AG04449 (cell line): ENCODE measurements around the gene KIF13A.
"Not testable (repeated sequence)": the region's sequence is repeated elsewhere in the genome, so short reads cannot be mapped to it uniquely, and the experiment has no call there.

Experiments used
- CTCF ChIA-PET: fragments of 350-600 bp; formaldehyde crosslinking; extraction: SDS; loops from one replicate; lab custom pipeline; 2021; ENCODE audit warnings: antibody characterized with exemption; lab: Yijun Ruan, JAX
- POLR2A ChIA-PET: fragments of 400-600, 350-600 bp; formaldehyde crosslinking; extraction: SDS; loops from one replicate; lab custom pipeline; 2020; ENCODE audit warnings: antibody characterized with exemption, inconsistent platforms; lab: Yijun Ruan, JAX
- DNase-seq: peaks from one replicate; pipeline ENCODE4 v3.0.0-alpha.2; 2010; ENCODE audit warnings: low read depth, low spot score
- H3K4me3 ChIP-seq: 2 replicates; pipeline ENCODE4 v1.5.1; 2011; ENCODE audit warnings: low read depth, mild to moderate bottlenecking, control low read depth, low read length
- TF ChIP-seq, protein P1 (sequence below): IDR thresholded peaks from one replicate; pipeline ENCODE4 v1.5.1; 2011; ENCODE audit warnings: mild to moderate bottlenecking, moderate library complexity, low read length, control low read depth, inconsistent platforms; ENCODE audit not compliant: insufficient read depth; ENCODE audit errors: missing control alignments

KIF13A gene

DNA sequence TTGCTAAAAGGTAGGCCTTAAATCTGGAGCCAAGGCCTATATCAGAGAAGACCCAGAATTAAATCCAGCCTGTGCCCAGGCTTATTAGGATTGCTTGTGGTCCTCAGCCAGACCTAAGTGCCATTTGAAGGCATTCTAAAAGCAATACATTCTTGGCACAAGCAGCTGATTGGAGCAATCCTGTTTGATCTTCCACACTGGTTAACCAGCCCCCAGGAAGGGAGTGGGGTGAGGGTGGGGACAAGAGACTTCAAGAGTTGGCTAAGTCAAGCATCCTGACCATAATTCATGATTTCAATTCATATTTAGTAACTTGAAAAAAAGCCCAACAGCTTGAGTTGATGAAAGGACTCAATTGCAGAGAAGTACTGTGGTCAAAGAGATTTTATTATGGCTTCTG is 128.9 kb downstream of the KIF13A start:
- ChIA-PET CTCF (no interaction called here), POLR2A (no interaction called here)
- H3K4me3 ChIP-seq: no peak overlapping the region
- TF ChIP-seq, protein P1, sequence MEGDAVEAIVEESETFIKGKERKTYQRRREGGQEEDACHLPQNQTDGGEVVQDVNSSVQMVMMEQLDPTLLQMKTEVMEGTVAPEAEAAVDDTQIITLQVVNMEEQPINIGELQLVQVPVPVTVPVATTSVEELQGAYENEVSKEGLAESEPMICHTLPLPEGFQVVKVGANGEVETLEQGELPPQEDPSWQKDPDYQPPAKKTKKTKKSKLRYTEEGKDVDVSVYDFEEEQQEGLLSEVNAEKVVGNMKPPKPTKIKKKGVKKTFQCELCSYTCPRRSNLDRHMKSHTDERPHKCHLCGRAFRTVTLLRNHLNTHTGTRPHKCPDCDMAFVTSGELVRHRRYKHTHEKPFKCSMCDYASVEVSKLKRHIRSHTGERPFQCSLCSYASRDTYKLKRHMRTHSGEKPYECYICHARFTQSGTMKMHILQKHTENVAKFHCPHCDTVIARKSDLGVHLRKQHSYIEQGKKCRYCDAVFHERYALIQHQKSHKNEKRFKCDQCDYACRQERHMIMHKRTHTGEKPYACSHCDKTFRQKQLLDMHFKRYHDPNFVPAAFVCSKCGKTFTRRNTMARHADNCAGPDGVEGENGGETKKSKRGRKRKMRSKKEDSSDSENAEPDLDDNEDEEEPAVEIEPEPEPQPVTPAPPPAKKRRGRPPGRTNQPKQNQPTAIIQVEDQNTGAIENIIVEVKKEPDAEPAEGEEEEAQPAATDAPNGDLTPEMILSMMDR: no peak
- no peak for DNase-seq

DNA sequence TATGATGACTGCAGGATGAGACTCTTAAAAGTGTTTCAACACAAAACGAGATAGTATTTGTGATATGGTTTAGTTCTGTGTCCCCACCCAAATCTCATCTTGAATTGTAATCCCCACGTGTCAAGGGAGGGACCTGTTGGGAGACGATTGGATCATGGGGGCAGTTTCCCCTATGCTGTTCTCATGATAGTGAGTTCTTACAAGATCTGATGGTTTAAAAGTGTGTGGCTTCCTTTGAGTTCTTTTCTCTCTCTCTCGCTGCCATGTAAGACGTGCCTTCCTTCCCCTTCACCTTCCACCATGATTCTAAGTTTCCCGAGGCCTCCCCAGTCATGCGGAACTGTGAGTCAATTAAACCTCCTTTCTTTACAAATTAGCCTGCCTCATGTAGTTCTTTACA is 130.2 kb downstream of the KIF13A start:
- POLR2A ChIA-PET, DNase-seq, H3K4me3 ChIP-seq, CTCF ChIA-PET: not testable (repeated sequence)

DNA sequence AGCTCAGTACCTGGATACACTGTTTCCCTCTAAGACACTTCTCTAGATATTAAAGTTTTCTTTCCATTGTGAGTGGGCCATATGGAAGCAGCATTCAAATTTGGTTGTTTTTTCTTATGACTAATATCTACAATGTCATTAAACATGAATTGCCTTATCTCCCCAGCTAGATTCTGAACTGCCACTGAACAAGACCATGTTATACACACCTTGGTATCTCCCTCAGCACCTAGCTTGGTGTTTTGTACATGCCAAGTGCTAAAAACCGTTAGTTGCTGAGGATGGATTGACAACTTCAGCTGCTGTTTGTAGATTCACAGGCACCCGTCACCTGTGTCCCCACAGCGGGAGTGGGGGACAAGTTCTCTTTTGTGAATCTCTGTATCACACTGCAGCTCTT is 131.1 kb downstream of the KIF13A start:
- DNase-seq: no peak
- ChIA-PET POLR2A (interaction anchor here (0.5 kb wide), 1 partner anchor 10 kb away, joined by 3 read pairs; no protein-coding TSS in a partner anchor), CTCF (no interaction called here)
- H3K4me3 ChIP-seq: no peak overlapping the region
- TF ChIP-seq, protein P1: no peak

DNA sequence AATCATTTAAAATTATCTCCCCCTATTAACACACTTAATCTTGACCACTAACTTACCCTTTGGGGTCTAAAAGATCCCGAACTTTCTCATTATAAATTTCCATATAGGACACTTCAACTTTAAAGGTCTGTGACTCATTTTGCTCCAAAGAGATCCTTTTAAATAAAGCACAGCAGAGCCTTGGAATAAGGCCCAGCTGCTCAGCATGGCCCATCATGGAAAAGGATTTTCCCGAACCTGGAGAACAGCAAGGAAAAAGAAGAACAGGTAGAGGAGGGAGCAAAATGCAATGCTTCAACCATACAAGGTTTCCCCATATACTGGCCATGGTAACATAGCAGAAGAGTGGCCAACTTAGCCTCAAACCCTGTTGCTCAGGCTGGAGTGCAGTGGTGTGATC is 132.1 kb downstream of the KIF13A start:
- TF ChIP-seq, protein P1: no peak
- ChIA-PET POLR2A (no interaction called here), CTCF (no interaction called here)
- no peak overlapping the region for H3K4me3 ChIP-seq
- no peak for DNase-seq

DNA sequence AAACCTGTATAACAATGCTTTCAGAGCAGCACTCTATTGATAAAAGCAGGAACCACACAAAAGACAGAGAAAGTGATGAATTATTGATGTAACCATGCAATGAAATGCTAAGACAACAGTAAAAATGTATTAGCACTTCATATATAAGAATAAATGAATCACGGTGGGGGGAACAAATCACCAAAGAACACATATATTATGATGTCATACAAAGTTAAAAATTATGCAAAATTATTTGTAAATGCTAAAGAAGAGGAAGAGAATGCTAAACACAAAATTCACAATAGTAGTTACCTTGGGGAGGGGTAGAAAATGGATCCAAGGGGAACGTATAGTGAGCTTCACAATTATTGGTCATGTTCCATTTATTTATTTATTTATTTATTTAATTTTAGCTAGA is 133.9 kb downstream of the KIF13A start:
- CTCF ChIA-PET: interaction anchor here (1.3 to 2.3 kb wide), 2 partner anchors 11 to 36 kb away, joined by 3 to 11 read pairs; no protein-coding TSS in a partner anchor
- DNase-seq: no peak
- POLR2A ChIA-PET: no interaction called here
- TF ChIP-seq, protein P1: no peak
- H3K4me3 ChIP-seq: no peak overlapping the region

DNA sequence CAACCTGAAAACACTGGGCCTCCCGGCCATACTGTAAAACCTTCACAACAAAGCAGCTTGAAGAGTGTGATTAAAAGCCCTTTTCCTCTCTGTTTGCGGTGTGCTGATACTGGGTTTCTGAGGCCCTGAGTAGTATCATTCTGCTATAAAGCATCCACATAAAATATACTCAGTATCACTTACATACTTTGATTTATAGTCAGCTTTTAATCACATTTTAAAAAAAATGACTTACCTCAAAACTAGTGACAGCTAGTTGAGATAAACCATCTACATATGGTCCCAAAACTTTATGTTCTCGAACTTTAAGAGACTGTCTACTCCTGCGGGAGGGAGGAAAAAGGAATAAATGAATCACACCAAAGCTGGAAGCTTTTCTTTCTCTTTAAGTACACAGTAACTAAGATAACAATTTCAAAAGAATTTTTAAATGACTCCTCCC is 135.7 kb downstream of the KIF13A start:
- no peak overlapping the region for H3K4me3 ChIP-seq
- TF ChIP-seq, protein P1: no peak
- POLR2A ChIA-PET: interaction anchor here (0.9 to 1.2 kb wide), 2 partner anchors 12 to 121 kb away, joined by 3 read pairs; no protein-coding TSS in a partner anchor
- DNase-seq: no peak
- CTCF ChIA-PET: interaction anchor here (1.7 to 2.3 kb wide), 2 partner anchors 34 to 271 kb away, joined by 5 to 11 read pairs; partner anchors contain the start of gene NHLRC1

DNA sequence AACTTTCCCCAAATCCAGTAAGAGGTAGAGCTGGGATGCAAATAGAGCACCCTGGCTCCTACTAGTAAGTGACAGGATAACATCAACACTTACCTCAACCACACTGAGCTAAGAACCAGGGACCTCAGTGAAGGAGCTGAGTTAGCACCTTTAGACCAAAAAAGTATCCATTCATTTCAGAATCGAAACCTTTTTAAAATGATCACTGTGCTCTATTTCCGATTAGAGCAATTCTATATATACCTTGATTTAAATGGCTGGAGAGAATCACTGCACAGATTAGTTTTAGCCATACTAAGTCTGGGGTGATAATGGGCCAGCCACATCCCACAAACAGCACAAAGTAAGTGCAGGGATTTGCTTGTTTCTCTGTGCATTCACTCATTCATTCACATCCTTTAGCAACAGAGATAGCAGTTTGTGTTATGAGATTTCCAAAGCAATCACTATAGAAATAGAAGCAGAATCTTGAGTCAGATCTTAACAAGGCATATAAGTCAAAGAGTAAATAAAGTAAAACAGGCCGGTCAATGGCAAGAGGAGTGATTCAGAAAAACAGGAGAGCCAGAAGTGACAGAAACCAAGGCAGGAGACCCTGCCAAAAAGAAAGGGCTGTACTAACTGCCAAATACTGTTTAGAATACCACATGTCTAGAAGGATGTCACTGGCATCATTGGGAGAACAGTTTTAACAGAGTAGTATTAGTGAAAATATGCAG is 136.3 kb downstream of the KIF13A start:
- ChIA-PET POLR2A (interaction anchor here (0.9 to 1.2 kb wide), 2 partner anchors 13 to 121 kb away, joined by 3 read pairs; no protein-coding TSS in a partner anchor), CTCF (interaction anchor here (1.1 to 2.3 kb wide), 3 partner anchors 12 to 271 kb away, joined by 3 to 11 read pairs (median 5); partner anchors contain the start of gene NHLRC1)
- TF ChIP-seq, protein P1: no peak
- H3K4me3 ChIP-seq: no peak overlapping the region
- no peak for DNase-seq
